ENCODE data around the gene DOCK11. TPM values are rescaled to one million over a fixed set of nuclear protein-coding genes. Genes with fewer than 3 reads are reported as not detected.

DOCK11 gene
- polyA plus RNA-seq, 1 donor from 2014 or later, result 37.2 TPM

- Histone ChIP-seq H3K27ac (ENCODE audit: low read length) (no peak overlapping the region), H3F3A (ENCODE audit: insufficient read depth, low read length, poor library complexity, severe bottlenecking) (no peaks in the 10 kb centered on the region), H3K4me3 (ENCODE audit: low read length) (no peak overlapping the region), H3K36me3 (ENCODE audit: insufficient read depth, low read length) (no peaks in the 10 kb centered on the region), H3K9me3 (ENCODE audit: low read length) (no peaks in the 10 kb centered on the region), H4K20me1 (ENCODE audit: insufficient read depth) (no peaks in the 10 kb centered on the region), H3K27me3 (ENCODE audit: insufficient read depth, low read depth, low read length) (no peaks in the 10 kb centered on the region), H3K79me2 (replicated peaks; ENCODE audit: insufficient read depth, low read length) (no peaks in the 10 kb centered on the region), H3K9ac (ENCODE audit: low read length) (no peak overlapping the region), H3K9me2 (ENCODE audit: insufficient read depth, low read length) (no peaks in the 10 kb centered on the region), H3K4me2 (ENCODE audit: low read length) (no peak overlapping the region), H2AFZ (ENCODE audit: low read depth, low read length) (no peak overlapping the region)
- TF ChIP-seq CTCF (IDR thresholded peaks at IDR 0.05; ENCODE audit: poor library complexity, severe bottlenecking) (no peak), MXI1 (conservative IDR thresholded peaks at IDR 0.05; ENCODE audit: poor library complexity, severe bottlenecking) (no peak), REST (IDR thresholded peaks at IDR 0.05; ENCODE audit: borderline replicate concordance) (no peak), RAD21 (conservative IDR thresholded peaks at IDR 0.05) (no peak), POLR2AphosphoS5 (IDR thresholded peaks at IDR 0.05) (no peak), TAF1 (IDR thresholded peaks at IDR 0.05; ENCODE audit: low read depth) (no peak), SMC3 (conservative IDR thresholded peaks at IDR 0.05; ENCODE audit: poor library complexity) (no peak), EZH2 (IDR thresholded peaks at IDR 0.05; ENCODE audit: borderline replicate concordance, insufficient read depth, low read length, poor library complexity, severe bottlenecking) (no peak), EP300 (conservative IDR thresholded peaks at IDR 0.05; ENCODE audit: poor library complexity, severe bottlenecking) (no peak)
Measured at GRCh38 chrX:118665204-118665603, 169.6 kb downstream of the DOCK11 start.

- no peak overlapping the region for H2AFZ ChIP-seq (ENCODE audit: low read depth, low read length)
- H3K27ac ChIP-seq (ENCODE audit: low read length), result no peak overlapping the region
- H3F3A ChIP-seq (ENCODE audit: insufficient read depth, low read length, poor library complexity, severe bottlenecking), result no peaks in the 10 kb centered on the region
- H3K4me3 ChIP-seq (ENCODE audit: low read length), result no peak overlapping the region
- TF ChIP-seq TAF1 (IDR thresholded peaks at IDR 0.05; ENCODE audit: low read depth), result no peak
- TF ChIP-seq MXI1 (conservative IDR thresholded peaks at IDR 0.05; ENCODE audit: poor library complexity, severe bottlenecking), result no peak
- no peak for TF ChIP-seq EZH2 (IDR thresholded peaks at IDR 0.05; ENCODE audit: borderline replicate concordance, insufficient read depth, low read length, poor library complexity, severe bottlenecking)
- H4K20me1 ChIP-seq (ENCODE audit: insufficient read depth), result no peaks in the 10 kb centered on the region
- H3K79me2 ChIP-seq (replicated peaks; ENCODE audit: insufficient read depth, low read length), result no peaks in the 10 kb centered on the region
- H3K4me2 ChIP-seq (ENCODE audit: low read length), result no peak overlapping the region
- H3K9ac ChIP-seq (ENCODE audit: low read length), result no peak overlapping the region
- H3K9me2 ChIP-seq (ENCODE audit: insufficient read depth, low read length), result no peaks in the 10 kb centered on the region
- H3K9me3 ChIP-seq (ENCODE audit: low read length), result no peaks in the 10 kb centered on the region
- H3K36me3 ChIP-seq (ENCODE audit: insufficient read depth, low read length), result no peaks in the 10 kb centered on the region
- H3K27me3 ChIP-seq (ENCODE audit: insufficient read depth, low read depth, low read length), result no peaks in the 10 kb centered on the region
Measured at GRCh38 chrX:118666521-118666920, 170.9 kb downstream of the DOCK11 start.

Data from neural cell (in vitro differentiated cells).